Measurements from ENCODE around the gene DOLPP1. TPM values are rescaled to one million over a fixed set of nuclear protein-coding genes. Genes with fewer than 3 reads are reported as not detected.

DOLPP1 gene
- polyA plus RNA-seq, 1 experiment: 17.6 TPM

DNA sequence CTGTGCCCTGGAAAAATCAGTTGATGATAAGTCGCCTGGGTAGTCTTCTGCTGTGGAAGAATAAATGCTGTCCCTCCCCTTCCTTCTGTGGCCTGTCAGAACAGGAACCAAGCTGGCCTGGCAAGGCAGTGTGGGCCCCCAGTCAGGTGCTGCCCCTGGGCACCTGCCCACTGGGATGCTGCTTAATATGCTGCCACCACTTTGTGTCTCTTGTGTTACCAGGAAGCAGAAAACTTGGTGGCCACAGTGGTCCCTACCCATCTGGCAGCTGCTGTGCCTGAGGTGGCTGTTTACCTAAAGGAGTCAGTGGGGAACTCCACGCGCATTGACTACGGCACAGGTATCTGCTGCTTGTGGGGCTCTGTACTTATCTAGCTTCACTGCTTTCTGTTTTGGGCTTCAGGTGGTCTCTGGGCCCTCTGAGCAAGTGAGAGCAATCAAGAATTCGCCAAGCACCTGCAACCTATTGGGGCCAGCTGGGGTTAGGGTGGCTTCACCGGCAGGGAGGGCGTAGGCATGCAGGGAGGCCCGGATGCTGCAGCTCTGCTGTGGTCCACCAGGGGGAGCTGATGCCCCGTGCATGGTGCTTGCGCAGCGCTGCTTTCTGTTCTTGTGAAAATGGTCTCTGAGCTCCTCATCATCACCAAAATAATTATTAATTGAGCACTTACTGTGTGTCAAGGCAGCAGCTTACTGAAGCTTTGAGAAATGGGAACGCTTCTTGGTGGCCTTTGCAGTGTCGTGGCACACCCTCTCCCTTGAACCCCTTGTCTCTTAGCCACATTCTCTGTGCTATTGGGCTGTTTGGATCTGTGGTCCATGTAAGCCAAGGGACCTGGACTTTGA, 50.6 kb downstream of the DOLPP1 start:
- Histone ChIP-seq H3K36me3 (ENCODE audit: control insufficient read depth, insufficient read depth, low read length) (peaks cover 9% of the 10 kb centered on the region), H3K4me3 (ENCODE audit: low read depth, low read length) (no peak overlapping the region), H3K27me3 (ENCODE audit: control insufficient read depth, insufficient read depth, low read length) (no peaks in the 10 kb centered on the region)
- ChIA-PET POLR2A (interaction anchor here (0.9 kb wide), 1 partner anchor 495 kb away, joined by 4 read pairs; no protein-coding TSS in a partner anchor), CTCF (interaction anchor here (0.6 to 16.9 kb wide), 38 partner anchors 10 to 656 kb away, joined by 3 to 335 read pairs (median 4); partner anchors contain the start of genes C9orf50, CRAT, IER5L and NTMT1)
- no peak for DNase-seq (ENCODE audit: low read depth)
- peak; percentile 99 for TF ChIP-seq CTCF (IDR thresholded peaks at IDR 0.05; ENCODE audit: insufficient read depth, low read depth, low read length)

DNA sequence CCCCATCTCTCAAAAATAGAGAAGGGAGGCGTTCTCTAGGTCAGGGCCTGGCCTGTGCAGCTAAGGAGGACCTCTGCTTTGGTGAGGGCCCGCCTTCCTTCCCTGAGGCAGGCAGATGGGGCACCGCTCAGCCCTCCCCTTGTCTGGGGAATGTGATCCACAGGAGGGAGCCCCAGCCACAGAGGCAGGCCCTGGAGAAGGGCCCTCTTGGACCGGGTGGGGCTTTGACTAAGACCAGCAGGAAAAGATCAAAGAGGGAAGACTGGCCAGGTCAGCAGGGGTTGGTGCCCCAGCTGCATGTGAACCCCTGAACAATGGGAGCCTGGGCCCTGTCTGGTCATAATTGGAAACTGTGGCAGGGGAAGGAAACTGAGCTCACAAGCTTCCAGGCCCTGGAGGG, 52.2 kb downstream of the DOLPP1 start:
- DNase-seq (ENCODE audit: low read depth): no peak
- CTCF ChIA-PET: interaction anchor here (0.7 to 16.9 kb wide), 10 partner anchors 39 to 593 kb away, joined by 3 to 335 read pairs (median 12); partner anchors contain the start of genes C9orf50, IER5L and NTMT1
- H3K36me3 ChIP-seq (ENCODE audit: control insufficient read depth, insufficient read depth, low read length): peaks cover 10% of the 10 kb centered on the region
- H3K4me3 ChIP-seq (ENCODE audit: low read depth, low read length): no peak overlapping the region
- POLR2A ChIA-PET: no interaction called here
- H3K27me3 ChIP-seq (ENCODE audit: control insufficient read depth, insufficient read depth, low read length): no peaks in the 10 kb centered on the region
- no peak for TF ChIP-seq CTCF (IDR thresholded peaks at IDR 0.05; ENCODE audit: insufficient read depth, low read depth, low read length)

GRCh38 chr9:129135476-129135875, 54.6 kb downstream of the DOLPP1 start:
- peaks cover 10% of the 10 kb centered on the region for H3K36me3 ChIP-seq (ENCODE audit: control insufficient read depth, insufficient read depth, low read length)
- H3K4me3 ChIP-seq (ENCODE audit: low read depth, low read length): no peak overlapping the region
- no peak for TF ChIP-seq CTCF (IDR thresholded peaks at IDR 0.05; ENCODE audit: insufficient read depth, low read depth, low read length)
- DNase-seq (ENCODE audit: low read depth): no peak
- ChIA-PET POLR2A (no interaction called here), CTCF (interaction anchor here (1.3 to 16.9 kb wide), 4 partner anchors 36 to 603 kb away, joined by 3 to 335 read pairs (median 130); partner anchors contain the start of genes C9orf50, IER5L and NTMT1)
- H3K27me3 ChIP-seq (ENCODE audit: control insufficient read depth, insufficient read depth, low read length): no peaks in the 10 kb centered on the region

DNA sequence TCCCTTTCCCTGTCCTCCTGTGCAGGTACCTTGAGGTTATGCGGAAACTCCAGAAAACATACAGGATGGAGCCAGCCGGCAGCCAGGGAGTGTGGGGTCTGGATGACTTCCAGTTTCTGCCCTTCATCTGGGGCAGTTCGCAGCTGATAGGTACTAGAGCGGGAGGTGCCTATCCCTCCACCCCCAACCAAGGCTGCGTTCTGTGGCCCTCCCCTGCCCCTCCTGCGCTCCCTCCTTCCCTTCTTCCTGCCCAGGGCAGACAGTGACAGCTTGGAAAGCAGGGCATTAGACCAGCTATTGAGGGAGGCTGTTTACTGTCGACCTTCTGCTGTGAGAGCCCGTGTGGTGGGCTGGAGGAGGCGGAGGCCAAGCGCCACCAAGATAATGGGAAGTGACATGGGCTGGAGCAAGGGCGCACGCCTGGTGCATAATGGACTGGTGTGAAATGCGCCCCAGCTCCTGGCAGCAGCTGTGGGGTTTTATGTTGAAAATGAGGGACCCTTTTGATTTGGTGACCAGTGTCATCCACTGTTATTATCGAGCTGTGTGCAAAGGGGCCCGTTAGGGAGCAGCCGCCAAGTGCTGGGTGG, 55.6 kb downstream of the DOLPP1 start:
- peaks cover 10% of the 10 kb centered on the region for H3K36me3 ChIP-seq (ENCODE audit: control insufficient read depth, insufficient read depth, low read length)

More for the DNA sequence above, 55.6 kb downstream of the DOLPP1 start:
- no peak for TF ChIP-seq CTCF (IDR thresholded peaks at IDR 0.05; ENCODE audit: insufficient read depth, low read depth, low read length)
- no peaks in the 10 kb centered on the region for H3K27me3 ChIP-seq (ENCODE audit: control insufficient read depth, insufficient read depth, low read length)
- ChIA-PET POLR2A (no interaction called here), CTCF (interaction anchor here (1.4 to 16.9 kb wide), 6 partner anchors 35 to 601 kb away, joined by 3 to 335 read pairs (median 34); partner anchors contain the start of genes C9orf50, IER5L and NTMT1)
- H3K4me3 ChIP-seq (ENCODE audit: low read depth, low read length): no peak overlapping the region
- DNase-seq (ENCODE audit: low read depth): no peak
